Liver (tissue), 9 donors: ENCODE data around the gene THTPA. TPM values are rescaled to one million over a fixed set of nuclear protein-coding genes. Genes with fewer than 3 reads are reported as not detected.

Experiments
- DNase-seq: peaks from one replicate; pipeline ENCODE4 v3.0.0-alpha.2; 2017; ENCODE audit warnings: low spot score
- H3K27ac ChIP-seq, 2 donors: one replicate each; pipeline ENCODE4 v1.7.0; 2013; ENCODE audit warnings: inconsistent platforms in 2 of 2, low read length in 2 of 2, control low read depth in 1 of 2, low read depth in 1 of 2, mild to moderate bottlenecking in 1 of 2
- H3K27me3 ChIP-seq, 4 donors: one replicate each; pipeline versions ENCODE4 v1.6.1 to v1.7.0; 2013; ENCODE audit warnings: low read length in 3 of 4, inconsistent platforms in 1 of 4, mild to moderate bottlenecking in 1 of 4, moderate library complexity in 1 of 4; ENCODE audit not compliant: control insufficient read depth in 4 of 4, insufficient read depth in 4 of 4
- H3K36me3 ChIP-seq, 4 donors: one replicate each; pipeline versions ENCODE4 v1.6.1 to v1.7.0; 2013; ENCODE audit warnings: low read length in 3 of 4, mild to moderate bottlenecking in 3 of 4, low read depth in 1 of 4, moderate library complexity in 1 of 4; ENCODE audit not compliant: control insufficient read depth in 4 of 4, insufficient read depth in 3 of 4
- H3K4me1 ChIP-seq, 4 donors: one replicate each; pipeline versions ENCODE4 v1.6.1 to v1.7.0; 2013; ENCODE audit warnings: low read length in 3 of 4, mild to moderate bottlenecking in 3 of 4, moderate library complexity in 1 of 4; ENCODE audit not compliant: control insufficient read depth in 4 of 4, insufficient read depth in 4 of 4
- H3K4me3 ChIP-seq, 3 donors: one replicate each; pipeline versions ENCODE4 v1.6.1 to v1.7.0; 2013; ENCODE audit warnings: low read length in 3 of 3, control low read depth in 1 of 3, low read depth in 1 of 3, mild to moderate bottlenecking in 1 of 3
- H3K9ac ChIP-seq, 2 donors: one replicate each; pipeline ENCODE4 v1.7.0; 2013; ENCODE audit warnings: low read length in 2 of 2, mild to moderate bottlenecking in 2 of 2, moderate library complexity in 2 of 2, control low read depth in 1 of 2, low read depth in 1 of 2
- H3K9me3 ChIP-seq, 4 donors: one replicate each; pipeline versions ENCODE4 v1.6.1 to v1.7.0; 2013; ENCODE audit warnings: low read length in 3 of 4; ENCODE audit not compliant: control insufficient read depth in 4 of 4
- ATF3 ChIP-seq: IDR thresholded peaks from 2 replicates; pipeline ENCODE4 v1.6.1; 2016; ENCODE audit warnings: antibody characterized with exemption
- CTCF ChIP-seq: fragments of 150-350 bp; IDR thresholded peaks from 2 replicates; pipeline ENCODE4 v1.5.1; 2017; ENCODE audit warnings: improper control_type of control experiment, low read depth, low read length; ENCODE audit not compliant: missing input control
- EGR1 ChIP-seq, 2 donors: IDR thresholded peaks; 2 replicates each; pipeline ENCODE4 v1.6.1; 2016 to 2018; ENCODE audit warnings: antibody characterized with exemption in 2 of 2, low read depth in 2 of 2
- FOXA1 ChIP-seq: IDR thresholded peaks from 2 replicates; pipeline ENCODE4 v1.6.1; 2016; ENCODE audit warnings: antibody characterized with exemption
- FOXA2 ChIP-seq: IDR thresholded peaks from 2 replicates; pipeline ENCODE4 v1.6.1; 2016; ENCODE audit warnings: antibody characterized with exemption
- HNF4A ChIP-seq, 2 donors: conservative IDR thresholded peaks; 2 replicates each; pipeline ENCODE4 v1.6.1; 2016; ENCODE audit warnings: antibody characterized with exemption in 2 of 2, mild to moderate bottlenecking in 2 of 2
- HNF4G ChIP-seq: IDR thresholded peaks from 2 replicates; pipeline ENCODE4 v1.6.1; 2016; ENCODE audit warnings: antibody characterized with exemption
- JUND ChIP-seq, 2 donors: IDR thresholded peaks; 2 replicates each; pipeline ENCODE4 v1.6.1; 2016; ENCODE audit warnings: antibody characterized with exemption in 2 of 2
- MAX ChIP-seq: IDR thresholded peaks from 2 replicates; pipeline ENCODE4 v1.6.1; 2016; ENCODE audit warnings: antibody characterized with exemption
- NR2F2 ChIP-seq: IDR thresholded peaks from 2 replicates; pipeline ENCODE4 v1.6.1; 2016; ENCODE audit warnings: antibody characterized with exemption
- RAD21 ChIP-seq, 2 donors: IDR thresholded peaks; 2 replicates each; pipeline ENCODE4 v1.6.1; 2016; ENCODE audit warnings: antibody characterized with exemption in 2 of 2, mild to moderate bottlenecking in 2 of 2
- REST ChIP-seq: IDR thresholded peaks from 2 replicates; pipeline ENCODE4 v1.6.1; 2016; ENCODE audit warnings: antibody characterized with exemption, mild to moderate bottlenecking
- RXRA ChIP-seq, 2 donors: IDR thresholded peaks; 2 replicates each; pipeline ENCODE4 v1.6.1; 2017 to 2018; ENCODE audit warnings: antibody characterized with exemption in 2 of 2, mild to moderate bottlenecking in 1 of 2
- ZBTB33 ChIP-seq: IDR thresholded peaks from 2 replicates; pipeline ENCODE4 v1.6.1; 2016; ENCODE audit warnings: antibody characterized with exemption
- WGBS: extraction: QIAGEN DNeasy Blood & Tissue Kit; methylation state at CpG from one replicate; pipeline ENCODE4 v1.1.7; 2013; 5-methylcytosine and 5-hydroxymethylcytosine counted together
- polyA plus RNA-seq, 2 donors: library from polyadenylated mRNA; stranded (reverse) in 1 of 2; unstranded in 1 of 2; fragments of 200-250 nt in 1 of 2; fragments of >200 nt in 1 of 2; fragmentation: Nextera tagmentation in 1 of 2; extraction: Ambion mirVana in 1 of 2; gene quantifications; one replicate each; pipeline versions ENCODE4 v1.2.1 to v1.2.3, GENCODE V29; 2013 to 2015
- total RNA-seq, 2 donors: library from RNA; depleted of rRNA; stranded (reverse); fragments of >200 nt; gene quantifications; one replicate each; pipeline ENCODE4 v1.2.3, GENCODE V29; 2014
- donor health status: healthy.
- donor health status: healthy.
- donor health status: healthy.
- donor health status: healthy.
- donor health status: healthy.

THTPA gene
- total and polyA plus RNA-seq, 4 donors: 7.3 to 19.8 (median 9.9) TPM

GRCh38 chr14:23572524-23572828, 16.4 kb downstream of the THTPA start (continued):
- no peak for TF ChIP-seq REST

- Histone ChIP-seq H3K9me3 (no peaks in the 10 kb centered on the region), H3K27me3 (peaks cover 0 to 6% (median under 1%) of the 10 kb centered on the region in 4 donors), H3K4me3 (no peak overlapping the region), H3K36me3 (no peaks in the 10 kb centered on the region), H3K27ac (no peak overlapping the region), H3K4me1 (peaks cover 0 to 13% (median 12%) of the 10 kb centered on the region in 4 donors), H3K9ac (no peak overlapping the region)
- DNase-seq: no peak
- TF ChIP-seq JUND (IDR thresholded peaks at IDR 0.05) (no peak), FOXA2 (no peak), REST (no peak), HNF4A (conservative IDR thresholded peaks at IDR 0.05) (no peak), FOXA1 (no peak), EGR1 (IDR thresholded peaks at IDR 0.05; ENCODE audit: low read depth in 2 of 2) (no peak), MAX (no peak), CTCF (no peak)
- 68% methylated on average over 4 of the region's 4 CpGs for WGBS
These were observed 16.8 kb downstream of the THTPA start for GRCh38 chr14:23572836-23573235.

GRCh38 chr14:23573384-23574015, 17.4 kb downstream of the THTPA start:
- H3K4me3 ChIP-seq: no peak overlapping the region
- WGBS: 80% methylated on average over 5 of the region's 5 CpGs
- H3K27ac ChIP-seq: no peak overlapping the region
- no peak overlapping the region for H3K9ac ChIP-seq
- H3K9me3 ChIP-seq: no peaks in the 10 kb centered on the region
- H3K36me3 ChIP-seq: no peaks in the 10 kb centered on the region
- H3K4me1 ChIP-seq: peaks cover 0 to 13% (median 12%) of the 10 kb centered on the region in 4 donors
- DNase-seq: no peak
- peaks cover 0 to 6% (median under 1%) of the 10 kb centered on the region in 4 donors for H3K27me3 ChIP-seq
- TF ChIP-seq ATF3: no peak
- TF ChIP-seq NR2F2: no peak
- TF ChIP-seq HNF4A (conservative IDR thresholded peaks at IDR 0.05): no peak
- TF ChIP-seq JUND (IDR thresholded peaks at IDR 0.05): no peak
- TF ChIP-seq ZBTB33: no peak
- TF ChIP-seq RXRA (IDR thresholded peaks at IDR 0.05): no peak
- no peak for TF ChIP-seq HNF4G
- no peak for TF ChIP-seq RAD21 (IDR thresholded peaks at IDR 0.05)
- TF ChIP-seq REST: no peak
